PFSK-1 (cell line): ENCODE results near the gene PTGIS.

Experiments used
- FOXP2 ChIP-seq: optimal IDR thresholded peaks from 2 replicates; pipeline ENCODE3; 2011; ENCODE audit warnings: borderline replicate concordance, control low read depth, inconsistent platforms; ENCODE audit not compliant: insufficient read depth; ENCODE audit errors: extremely low read length, extremely low read depth
- POLR2AphosphoS5 ChIP-seq: IDR thresholded peaks from 2 replicates; pipeline ENCODE4 v1.6.1; 2012; ENCODE audit warnings: low read depth, mild to moderate bottlenecking, control low read depth, low read length, moderate library complexity
- REST ChIP-seq, 2 experiments: IDR thresholded peaks; 2 replicates each; pipeline versions ENCODE4 v1.6.1 to v1.8.0; 2011 to 2012; ENCODE audit warnings: low read depth in 2 of 2, low read length in 2 of 2, control low read depth in 1 of 2, inconsistent platforms in 1 of 2, mild to moderate bottlenecking in 1 of 2, moderate library complexity in 1 of 2; ENCODE audit not compliant: insufficient read depth in 1 of 2
- SIN3A ChIP-seq: IDR thresholded peaks from 2 replicates; pipeline ENCODE4 v1.6.1; 2012; ENCODE audit warnings: mild to moderate bottlenecking, low read length, moderate library complexity, borderline replicate concordance; ENCODE audit not compliant: insufficient read depth
- TAF1 ChIP-seq: IDR thresholded peaks from 2 replicates; pipeline ENCODE4 v1.6.1; 2012; ENCODE audit warnings: low read length, control low read depth, borderline replicate concordance; ENCODE audit not compliant: insufficient read depth

The PTGIS gene

GRCh38 chr20:49539481-49540231 is 28.3 kb downstream of the PTGIS start:
- TF ChIP-seq TAF1, result no peak
- TF ChIP-seq SIN3A, result no peak
- no peak for TF ChIP-seq REST (IDR thresholded peaks at IDR 0.05; ENCODE audit: insufficient read depth in 1 of 2, low read depth in 2 of 2, low read length in 2 of 2)

DNA sequence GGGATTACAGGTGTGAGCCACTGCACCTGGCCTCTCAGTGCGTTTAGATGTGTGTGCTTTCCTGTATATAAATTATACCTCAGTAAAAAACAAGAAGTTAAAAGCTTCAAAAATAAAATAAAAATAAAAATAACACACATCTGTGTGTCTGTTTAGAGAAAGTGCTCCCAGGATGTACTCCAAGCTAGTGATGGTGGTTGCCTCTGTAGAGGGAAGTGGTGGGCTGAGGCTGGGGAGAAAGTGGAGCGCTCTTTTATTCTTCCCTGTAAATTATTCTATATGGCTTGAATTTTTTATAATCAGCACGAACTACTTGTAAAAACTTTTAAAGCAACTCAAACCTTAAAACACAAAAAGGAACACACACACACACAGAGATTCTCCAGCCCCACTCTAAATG is 29.0 kb downstream of the PTGIS start:
- TF ChIP-seq FOXP2 (no peak), REST (IDR thresholded peaks at IDR 0.05; ENCODE audit: insufficient read depth in 1 of 2, low read depth in 2 of 2, low read length in 2 of 2) (no peak), SIN3A (no peak), POLR2AphosphoS5 (no peak), TAF1 (no peak)

- no peak for TF ChIP-seq FOXP2
- TF ChIP-seq REST (IDR thresholded peaks at IDR 0.05; ENCODE audit: insufficient read depth in 1 of 2, low read depth in 2 of 2, low read length in 2 of 2), result no peak
- no peak for TF ChIP-seq POLR2AphosphoS5
- TF ChIP-seq SIN3A, result no peak
- TF ChIP-seq TAF1, result no peak
These were observed 33.7 kb downstream of the PTGIS start for GRCh38 chr20:49534255-49534712.

DNA sequence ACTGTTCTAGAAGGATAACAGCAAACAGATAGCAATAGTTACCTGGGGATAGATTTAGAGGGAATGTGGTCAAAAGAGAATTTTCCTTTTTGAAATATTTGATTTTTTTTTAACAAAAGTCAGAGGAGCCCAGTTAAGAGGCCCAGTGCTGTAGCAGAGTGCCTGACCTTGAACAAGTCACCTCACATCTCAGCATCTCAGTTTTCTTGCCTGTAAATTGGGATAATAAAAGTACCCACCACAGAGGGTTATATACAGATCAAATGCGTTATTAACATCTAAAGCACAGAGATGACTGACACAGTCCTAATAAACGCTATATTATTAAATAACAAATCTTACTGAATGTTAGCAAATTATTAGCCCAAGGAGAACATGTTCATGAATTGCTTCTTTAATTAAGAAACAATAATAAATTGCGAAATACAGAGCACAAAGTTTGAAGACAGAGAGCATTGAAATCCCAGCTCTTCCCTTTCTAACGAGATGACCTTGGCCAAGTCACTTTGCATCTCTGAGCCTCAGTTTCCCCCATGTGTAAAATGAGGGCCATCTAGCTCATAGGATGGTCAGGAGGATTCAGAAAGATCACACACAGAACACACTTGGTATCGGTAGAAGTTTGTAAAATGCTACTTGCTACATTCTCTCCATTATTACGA is 35.5 kb downstream of the PTGIS start:
- TF ChIP-seq SIN3A (no peak), REST (IDR thresholded peaks at IDR 0.05; ENCODE audit: insufficient read depth in 1 of 2, low read depth in 2 of 2, low read length in 2 of 2) (no peak), POLR2AphosphoS5 (no peak)

DNA sequence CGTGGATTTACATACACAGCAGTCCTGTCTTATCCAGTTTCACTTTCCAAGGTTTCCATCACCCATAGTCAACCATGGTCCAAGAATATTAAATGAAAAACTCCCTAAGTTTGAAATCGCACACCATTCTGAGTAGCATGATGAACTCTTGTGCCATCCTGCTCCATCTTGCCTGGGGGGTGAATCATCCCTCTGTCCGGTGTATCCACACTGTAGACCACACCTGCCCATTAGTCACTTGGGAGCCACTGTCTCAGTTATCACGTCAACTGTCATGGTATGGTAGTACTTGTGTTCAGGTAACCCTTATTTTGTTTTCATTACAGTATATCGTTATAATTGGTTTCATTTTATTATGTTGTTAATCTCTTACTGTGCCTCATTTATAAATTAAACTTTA is 38.5 kb downstream of the PTGIS start:
- TF ChIP-seq POLR2AphosphoS5, result no peak
- TF ChIP-seq SIN3A, result no peak
- TF ChIP-seq FOXP2, result no peak
- no peak for TF ChIP-seq TAF1
- TF ChIP-seq REST (IDR thresholded peaks at IDR 0.05; ENCODE audit: insufficient read depth in 1 of 2, low read depth in 2 of 2, low read length in 2 of 2), result no peak
